22Rv1 (cell line): ENCODE measurements around the gene SLC49A3.
"Not testable (repeated sequence)": the region's sequence is repeated elsewhere in the genome, so short reads cannot be mapped to it uniquely, and the experiment has no call there.

Source experiments
- ZFX ChIP-seq: fragments of 450-650 bp; IDR thresholded peaks from 2 replicates; pipeline ENCODE4 v1.6.1; 2017; ENCODE audit warnings: antibody characterized with exemption, borderline replicate concordance
- TF ChIP-seq, protein P1 (sequence below): fragments of 450-650 bp; IDR thresholded peaks from 2 replicates; pipeline ENCODE4 v1.5.1; 2017; ENCODE audit warnings: mild to moderate bottlenecking

GRCh38 chr4:668219-668618, 20.7 kb downstream of the SLC49A3 start:
- TF ChIP-seq, protein P1, sequence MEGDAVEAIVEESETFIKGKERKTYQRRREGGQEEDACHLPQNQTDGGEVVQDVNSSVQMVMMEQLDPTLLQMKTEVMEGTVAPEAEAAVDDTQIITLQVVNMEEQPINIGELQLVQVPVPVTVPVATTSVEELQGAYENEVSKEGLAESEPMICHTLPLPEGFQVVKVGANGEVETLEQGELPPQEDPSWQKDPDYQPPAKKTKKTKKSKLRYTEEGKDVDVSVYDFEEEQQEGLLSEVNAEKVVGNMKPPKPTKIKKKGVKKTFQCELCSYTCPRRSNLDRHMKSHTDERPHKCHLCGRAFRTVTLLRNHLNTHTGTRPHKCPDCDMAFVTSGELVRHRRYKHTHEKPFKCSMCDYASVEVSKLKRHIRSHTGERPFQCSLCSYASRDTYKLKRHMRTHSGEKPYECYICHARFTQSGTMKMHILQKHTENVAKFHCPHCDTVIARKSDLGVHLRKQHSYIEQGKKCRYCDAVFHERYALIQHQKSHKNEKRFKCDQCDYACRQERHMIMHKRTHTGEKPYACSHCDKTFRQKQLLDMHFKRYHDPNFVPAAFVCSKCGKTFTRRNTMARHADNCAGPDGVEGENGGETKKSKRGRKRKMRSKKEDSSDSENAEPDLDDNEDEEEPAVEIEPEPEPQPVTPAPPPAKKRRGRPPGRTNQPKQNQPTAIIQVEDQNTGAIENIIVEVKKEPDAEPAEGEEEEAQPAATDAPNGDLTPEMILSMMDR, result not testable (repeated sequence)
- TF ChIP-seq ZFX, result not testable (repeated sequence)
